ENCODE results near the gene RPL15. TPM values are rescaled to one million over a fixed set of nuclear protein-coding genes. Genes with fewer than 3 reads are reported as not detected.

Gene RPL15
- total RNA-seq, 1 donor from 2014 or later, result 5,928 TPM

DNA sequence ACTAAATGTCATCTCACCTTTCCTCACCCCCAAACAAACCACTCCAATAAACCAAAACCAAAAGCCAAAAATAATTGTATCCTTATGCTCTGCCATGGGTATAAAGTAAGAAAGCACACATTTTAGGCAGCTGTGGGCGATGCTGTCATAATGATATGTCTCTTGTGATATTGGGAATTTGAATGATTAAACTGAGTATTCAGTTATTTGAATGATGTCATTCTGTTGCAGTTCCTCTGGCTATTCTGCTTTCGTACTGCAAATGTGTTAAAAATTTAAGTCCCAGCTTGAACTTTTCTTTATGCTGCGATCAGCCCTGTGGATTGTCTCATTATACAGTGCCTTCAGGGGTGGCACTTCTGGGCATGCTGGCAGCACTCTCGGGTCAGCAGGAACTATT is 17.3 kb downstream of the RPL15 start:
- H3K36me3 Mint-ChIP-seq, result no peaks in the 10 kb centered on the region
- H2AFZ ChIP-seq (replicated peaks), result no peak overlapping the region
- H3K9ac ChIP-seq, result no peak overlapping the region
- no peaks in the 10 kb centered on the region for H3K79me2 ChIP-seq (ENCODE audit: low read depth)
- TF ChIP-seq EZH2 (IDR thresholded peaks at IDR 0.05), result no peak
- TF ChIP-seq EZH2phosphoT487 (IDR thresholded peaks at IDR 0.05), result no peak
- TF ChIP-seq, protein P1, sequence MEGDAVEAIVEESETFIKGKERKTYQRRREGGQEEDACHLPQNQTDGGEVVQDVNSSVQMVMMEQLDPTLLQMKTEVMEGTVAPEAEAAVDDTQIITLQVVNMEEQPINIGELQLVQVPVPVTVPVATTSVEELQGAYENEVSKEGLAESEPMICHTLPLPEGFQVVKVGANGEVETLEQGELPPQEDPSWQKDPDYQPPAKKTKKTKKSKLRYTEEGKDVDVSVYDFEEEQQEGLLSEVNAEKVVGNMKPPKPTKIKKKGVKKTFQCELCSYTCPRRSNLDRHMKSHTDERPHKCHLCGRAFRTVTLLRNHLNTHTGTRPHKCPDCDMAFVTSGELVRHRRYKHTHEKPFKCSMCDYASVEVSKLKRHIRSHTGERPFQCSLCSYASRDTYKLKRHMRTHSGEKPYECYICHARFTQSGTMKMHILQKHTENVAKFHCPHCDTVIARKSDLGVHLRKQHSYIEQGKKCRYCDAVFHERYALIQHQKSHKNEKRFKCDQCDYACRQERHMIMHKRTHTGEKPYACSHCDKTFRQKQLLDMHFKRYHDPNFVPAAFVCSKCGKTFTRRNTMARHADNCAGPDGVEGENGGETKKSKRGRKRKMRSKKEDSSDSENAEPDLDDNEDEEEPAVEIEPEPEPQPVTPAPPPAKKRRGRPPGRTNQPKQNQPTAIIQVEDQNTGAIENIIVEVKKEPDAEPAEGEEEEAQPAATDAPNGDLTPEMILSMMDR (IDR thresholded peaks at IDR 0.05), result no peak
- no peaks in the 10 kb centered on the region for H3K9me3 ChIP-seq (ENCODE audit: low read depth)
- peaks cover 9% of the 10 kb centered on the region for H3K4me1 Mint-ChIP-seq
- no peaks in the 10 kb centered on the region for H3K36me3 ChIP-seq
- H3K4me3 Mint-ChIP-seq, result no peak overlapping the region
- no peaks in the 10 kb centered on the region for H4K20me1 ChIP-seq (ENCODE audit: low read depth)
- H3K27me3 ChIP-seq, result no peaks in the 10 kb centered on the region
- no peaks in the 10 kb centered on the region for H3F3A ChIP-seq (ENCODE audit: low read depth)
- no peak overlapping the region for H3K4me3 ChIP-seq
- peaks cover 3% of the 10 kb centered on the region for H3K9me3 Mint-ChIP-seq
- no peak for DNase-seq (ENCODE audit: low spot score)
- H3K27ac Mint-ChIP-seq, result no peak overlapping the region
- no peaks in the 10 kb centered on the region for H3K4me1 ChIP-seq
- H3K4me2 ChIP-seq, result no peak overlapping the region
- H3K27ac ChIP-seq, result no peak overlapping the region
- peaks cover 2% of the 10 kb centered on the region for H3K27me3 Mint-ChIP-seq (ENCODE audit: insufficient read depth, low read depth)

DNA sequence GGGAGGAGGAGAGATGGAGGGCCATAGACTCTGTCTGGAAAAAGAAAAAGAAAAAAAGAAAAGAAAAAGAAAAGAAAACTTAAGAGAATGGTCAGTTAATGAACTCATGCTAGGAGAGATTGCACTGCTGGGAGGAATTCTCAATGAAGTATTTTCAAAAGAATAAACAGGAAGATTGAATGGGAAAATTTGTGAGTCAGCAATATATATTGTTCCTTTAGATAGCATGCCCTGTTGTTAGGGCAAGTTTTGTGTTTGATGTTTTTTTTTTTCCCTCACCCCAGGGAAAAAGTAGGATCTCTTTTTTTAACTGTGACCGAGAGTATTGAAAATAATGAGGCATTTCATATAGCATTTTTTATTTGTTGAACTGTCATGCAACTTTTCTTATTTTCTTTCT is 20.4 kb downstream of the RPL15 start:
- Histone ChIP-seq H2AFZ (replicated peaks) (no peak overlapping the region), H3K4me3 (no peak overlapping the region), H3K79me2 (ENCODE audit: low read depth) (no peaks in the 10 kb centered on the region), H3K4me2 (no peak overlapping the region), H3F3A (ENCODE audit: low read depth) (no peaks in the 10 kb centered on the region), H3K27ac (no peak overlapping the region), H3K27me3 (no peaks in the 10 kb centered on the region), H3K9me3 (ENCODE audit: low read depth) (no peaks in the 10 kb centered on the region), H4K20me1 (ENCODE audit: low read depth) (no peaks in the 10 kb centered on the region), H3K4me1 (no peaks in the 10 kb centered on the region), H3K36me3 (no peaks in the 10 kb centered on the region), H3K9ac (no peak overlapping the region)
- H3K4me1 Mint-ChIP-seq, result peaks cover 9% of the 10 kb centered on the region
- H3K9me3 Mint-ChIP-seq, result peaks cover 3% of the 10 kb centered on the region
- no peaks in the 10 kb centered on the region for H3K36me3 Mint-ChIP-seq
- no peak for DNase-seq (ENCODE audit: low spot score)
- peaks cover 7% of the 10 kb centered on the region for H3K27me3 Mint-ChIP-seq (ENCODE audit: insufficient read depth, low read depth)
- no peak overlapping the region for H3K4me3 Mint-ChIP-seq
- H3K27ac Mint-ChIP-seq, result no peak overlapping the region
- TF ChIP-seq EZH2phosphoT487 (IDR thresholded peaks at IDR 0.05) (no peak), EZH2 (IDR thresholded peaks at IDR 0.05) (no peak)
- TF ChIP-seq, protein P1 (IDR thresholded peaks at IDR 0.05), result no peak

DNA sequence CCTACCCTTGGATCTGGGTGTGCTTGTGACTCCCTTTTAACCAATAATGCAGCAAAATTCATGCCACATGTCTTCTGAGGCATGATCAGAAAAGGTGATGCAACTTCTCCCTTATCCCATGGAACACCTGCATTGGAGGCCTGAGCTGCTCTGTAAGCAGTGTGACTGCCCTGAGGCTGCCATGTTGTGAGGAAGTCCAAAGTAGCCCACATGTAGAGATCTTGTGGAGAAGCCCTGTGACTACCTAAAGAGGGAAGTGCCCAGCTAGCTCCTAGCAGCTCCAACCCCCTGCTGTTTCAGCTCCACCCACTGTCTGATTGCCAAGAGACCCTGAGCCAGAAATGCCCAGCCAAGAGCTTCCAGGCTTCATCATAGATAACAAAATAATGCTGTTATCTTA is 21.8 kb downstream of the RPL15 start:
- Histone ChIP-seq H3K79me2 (ENCODE audit: low read depth) (no peaks in the 10 kb centered on the region), H3K4me2 (no peak overlapping the region), H3F3A (ENCODE audit: low read depth) (peaks cover 4% of the 10 kb centered on the region), H3K9ac (no peak overlapping the region), H3K27me3 (no peaks in the 10 kb centered on the region), H3K4me1 (peaks cover 3% of the 10 kb centered on the region), H2AFZ (replicated peaks) (no peak overlapping the region), H4K20me1 (ENCODE audit: low read depth) (no peaks in the 10 kb centered on the region), H3K4me3 (no peak overlapping the region), H3K9me3 (ENCODE audit: low read depth) (no peaks in the 10 kb centered on the region), H3K27ac (no peak overlapping the region), H3K36me3 (no peaks in the 10 kb centered on the region)
- TF ChIP-seq EZH2phosphoT487 (IDR thresholded peaks at IDR 0.05) (no peak), EZH2 (IDR thresholded peaks at IDR 0.05) (no peak)
- TF ChIP-seq, protein P1 (IDR thresholded peaks at IDR 0.05), result no peak
- H3K27ac Mint-ChIP-seq, result no peak overlapping the region
- no peaks in the 10 kb centered on the region for H3K36me3 Mint-ChIP-seq
- DNase-seq (ENCODE audit: low spot score), result no peak
- H3K4me3 Mint-ChIP-seq, result no peak overlapping the region
- H3K4me1 Mint-ChIP-seq, result peaks cover 13% of the 10 kb centered on the region
- peaks cover 3% of the 10 kb centered on the region for H3K9me3 Mint-ChIP-seq
- H3K27me3 Mint-ChIP-seq (ENCODE audit: insufficient read depth, low read depth), result peaks cover 14% of the 10 kb centered on the region
